DOHH2 (cell line): ENCODE measurements around the gene TSPO.

Experiments
- CTCF ChIP-seq: fragments of 200-600 bp; sonication (generic); IDR thresholded peaks from one replicate; pipeline ENCODE4 v1.5.1; 2014; ENCODE audit warnings: antibody characterized with exemption, mild to moderate bottlenecking, low read depth, low read length; ENCODE audit not compliant: poor library complexity, severe bottlenecking
- EZH2phosphoT487 ChIP-seq: fragments of 200-600 bp; sonication (generic); IDR thresholded peaks from 2 replicates; pipeline ENCODE4 v1.6.1; 2017; ENCODE audit warnings: borderline replicate concordance, mild to moderate bottlenecking, antibody characterized with exemption, low read length, moderate library complexity, mixed read lengths

DNA sequence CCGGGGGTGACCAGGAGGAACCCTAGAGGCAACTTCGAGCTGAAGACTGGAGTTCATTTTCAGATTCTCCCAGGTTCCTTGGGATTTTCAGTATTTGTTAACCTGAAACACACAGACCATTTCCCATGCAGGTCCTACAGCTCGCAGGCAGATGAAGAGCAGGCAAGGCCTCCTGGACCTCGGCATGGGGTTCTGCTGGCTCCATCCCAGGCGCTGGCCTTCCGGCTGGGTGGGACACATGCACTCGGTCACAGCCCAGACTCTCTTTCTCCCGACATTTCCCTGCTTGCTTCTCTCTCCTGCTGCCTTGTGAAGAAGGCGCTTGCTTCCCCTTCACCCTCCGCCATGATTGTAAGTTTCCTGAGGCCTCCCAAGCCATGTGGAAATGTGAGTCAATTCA is 51.0 kb downstream of the TSPO start:
- TF ChIP-seq EZH2phosphoT487 (no peak), CTCF (no peak)
